Measurements from ENCODE around the gene KPNA3. TPM values are rescaled to one million over a fixed set of nuclear protein-coding genes. Genes with fewer than 3 reads are reported as not detected.
A peak's percentile ranks its signal among the peaks of the same experiment; 100 is the strongest.

Gene KPNA3
- total and polyA plus RNA-seq, 11 donors, result 21.7 to 104 (median 50.2) TPM

- intact Hi-C loops (cut with DNase I), result loop anchor here in 1 of 10 donors (5.0 kb wide), 1 partner anchor 48 kb away; no protein-coding TSS in a partner anchor
- H3K36me3 ChIP-seq, result peaks cover 0 to 27% (median 10%) of the 10 kb centered on the region in 9 donors
These were observed 52.8 kb downstream of the KPNA3 start for GRCh38 chr13:49739498-49740187.

GRCh38 chr13:49733181-49733951 is 59.1 kb downstream of the KPNA3 start:
- intact Hi-C loops (cut with DNase I), result no loop called here
- H3K27me3 ChIP-seq, result no peaks in the 10 kb centered on the region
- DNase-seq (no peak), ATAC-seq (peak in 1 of 4 donors; percentile 13)
- 82 to 91% (median 87%) methylated on average over 12 of the region's 12 CpGs for WGBS, 4 donors
- H3K36me3 ChIP-seq, result peaks cover 0 to 34% (median 28%) of the 10 kb centered on the region in 9 donors
- H3K9me3 ChIP-seq, result no peaks in the 10 kb centered on the region
- no peak overlapping the region for H3K27ac ChIP-seq
- H3K4me3 ChIP-seq, result no peak overlapping the region
- TF ChIP-seq CTCF (IDR thresholded peaks at IDR 0.05), result no peak
- no peak for TF ChIP-seq POLR2A (IDR thresholded peaks at IDR 0.05)
- H3K4me1 ChIP-seq, result peaks cover 0 to 18% (median 6%) of the 10 kb centered on the region in 12 donors

More at GRCh38 chr13:49739498-49740187, 52.8 kb downstream of the KPNA3 start:
- no peak overlapping the region for H3K4me3 ChIP-seq
- TF ChIP-seq POLR2A (IDR thresholded peaks at IDR 0.05) (no peak), CTCF (IDR thresholded peaks at IDR 0.05) (no peak)
- no peaks in the 10 kb centered on the region for H3K27me3 ChIP-seq
- WGBS, 4 donors, result 86 to 95% (median 92%) methylated on average over 5 of the region's 5 CpGs
- DNase-seq (no peak), ATAC-seq (no peak)
- H3K9me3 ChIP-seq, result no peaks in the 10 kb centered on the region
- no peaks in the 10 kb centered on the region for H3K4me1 ChIP-seq
- H3K27ac ChIP-seq, result no peak overlapping the region

GRCh38 chr13:49731766-49732165 is 60.7 kb downstream of the KPNA3 start:
- ATAC-seq, result peak; percentile 55 to 80 (median 76)
- H3K36me3 ChIP-seq, result peaks cover 0 to 43% (median 35%) of the 10 kb centered on the region in 9 donors
- no peak for DNase-seq
- no peaks in the 10 kb centered on the region for H3K9me3 ChIP-seq
- H3K4me3 ChIP-seq, result no peak overlapping the region
- no peak for TF ChIP-seq POLR2A (IDR thresholded peaks at IDR 0.05)
- no peak for TF ChIP-seq CTCF (IDR thresholded peaks at IDR 0.05)
- intact Hi-C loops (cut with DNase I), result no loop called here
- no peaks in the 10 kb centered on the region for H3K27me3 ChIP-seq
- peak overlapping the region in 3 of 12 donors; percentile 13 to 40 (median 21) for H3K27ac ChIP-seq
- H3K4me1 ChIP-seq, result peaks cover 0 to 18% (median 6%) of the 10 kb centered on the region in 12 donors

GRCh38 chr13:49716615-49717014 is 75.9 kb downstream of the KPNA3 start:
- Histone ChIP-seq H3K4me3 (no peak overlapping the region), H3K4me1 (no peaks in the 10 kb centered on the region), H3K27ac (no peak overlapping the region), H3K36me3 (peaks cover 0 to 74% (median 53%) of the 10 kb centered on the region in 9 donors), H3K9me3 (peaks cover 0 to 26% (median 13%) of the 10 kb centered on the region in 12 donors), H3K27me3 (no peaks in the 10 kb centered on the region)
- DNase-seq, result no peak
- ATAC-seq, result no peak
- no peak for TF ChIP-seq POLR2A (IDR thresholded peaks at IDR 0.05)
- no peak for TF ChIP-seq CTCF (IDR thresholded peaks at IDR 0.05)
- intact Hi-C loops (cut with DNase I), result no loop called here
- 91 to 94% (median 93%) methylated on average over 6 of the region's 6 CpGs for WGBS, 4 donors
